ENCODE results near the gene YIPF2.

GRCh38 chr19:10921910-10922637, 6.4 kb downstream of the YIPF2 start:
- TF ChIP-seq, protein P1, sequence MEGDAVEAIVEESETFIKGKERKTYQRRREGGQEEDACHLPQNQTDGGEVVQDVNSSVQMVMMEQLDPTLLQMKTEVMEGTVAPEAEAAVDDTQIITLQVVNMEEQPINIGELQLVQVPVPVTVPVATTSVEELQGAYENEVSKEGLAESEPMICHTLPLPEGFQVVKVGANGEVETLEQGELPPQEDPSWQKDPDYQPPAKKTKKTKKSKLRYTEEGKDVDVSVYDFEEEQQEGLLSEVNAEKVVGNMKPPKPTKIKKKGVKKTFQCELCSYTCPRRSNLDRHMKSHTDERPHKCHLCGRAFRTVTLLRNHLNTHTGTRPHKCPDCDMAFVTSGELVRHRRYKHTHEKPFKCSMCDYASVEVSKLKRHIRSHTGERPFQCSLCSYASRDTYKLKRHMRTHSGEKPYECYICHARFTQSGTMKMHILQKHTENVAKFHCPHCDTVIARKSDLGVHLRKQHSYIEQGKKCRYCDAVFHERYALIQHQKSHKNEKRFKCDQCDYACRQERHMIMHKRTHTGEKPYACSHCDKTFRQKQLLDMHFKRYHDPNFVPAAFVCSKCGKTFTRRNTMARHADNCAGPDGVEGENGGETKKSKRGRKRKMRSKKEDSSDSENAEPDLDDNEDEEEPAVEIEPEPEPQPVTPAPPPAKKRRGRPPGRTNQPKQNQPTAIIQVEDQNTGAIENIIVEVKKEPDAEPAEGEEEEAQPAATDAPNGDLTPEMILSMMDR (IDR thresholded peaks at IDR 0.05), result no peak
- TF ChIP-seq, protein P2, sequence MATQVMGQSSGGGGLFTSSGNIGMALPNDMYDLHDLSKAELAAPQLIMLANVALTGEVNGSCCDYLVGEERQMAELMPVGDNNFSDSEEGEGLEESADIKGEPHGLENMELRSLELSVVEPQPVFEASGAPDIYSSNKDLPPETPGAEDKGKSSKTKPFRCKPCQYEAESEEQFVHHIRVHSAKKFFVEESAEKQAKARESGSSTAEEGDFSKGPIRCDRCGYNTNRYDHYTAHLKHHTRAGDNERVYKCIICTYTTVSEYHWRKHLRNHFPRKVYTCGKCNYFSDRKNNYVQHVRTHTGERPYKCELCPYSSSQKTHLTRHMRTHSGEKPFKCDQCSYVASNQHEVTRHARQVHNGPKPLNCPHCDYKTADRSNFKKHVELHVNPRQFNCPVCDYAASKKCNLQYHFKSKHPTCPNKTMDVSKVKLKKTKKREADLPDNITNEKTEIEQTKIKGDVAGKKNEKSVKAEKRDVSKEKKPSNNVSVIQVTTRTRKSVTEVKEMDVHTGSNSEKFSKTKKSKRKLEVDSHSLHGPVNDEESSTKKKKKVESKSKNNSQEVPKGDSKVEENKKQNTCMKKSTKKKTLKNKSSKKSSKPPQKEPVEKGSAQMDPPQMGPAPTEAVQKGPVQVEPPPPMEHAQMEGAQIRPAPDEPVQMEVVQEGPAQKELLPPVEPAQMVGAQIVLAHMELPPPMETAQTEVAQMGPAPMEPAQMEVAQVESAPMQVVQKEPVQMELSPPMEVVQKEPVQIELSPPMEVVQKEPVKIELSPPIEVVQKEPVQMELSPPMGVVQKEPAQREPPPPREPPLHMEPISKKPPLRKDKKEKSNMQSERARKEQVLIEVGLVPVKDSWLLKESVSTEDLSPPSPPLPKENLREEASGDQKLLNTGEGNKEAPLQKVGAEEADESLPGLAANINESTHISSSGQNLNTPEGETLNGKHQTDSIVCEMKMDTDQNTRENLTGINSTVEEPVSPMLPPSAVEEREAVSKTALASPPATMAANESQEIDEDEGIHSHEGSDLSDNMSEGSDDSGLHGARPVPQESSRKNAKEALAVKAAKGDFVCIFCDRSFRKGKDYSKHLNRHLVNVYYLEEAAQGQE (IDR thresholded peaks at IDR 0.05; ENCODE audit: insufficient read depth in 1 of 2, low read depth in 2 of 2, low read length in 1 of 2), result no peak
- no peak; the same call in 1 of the 2 replicates for TF ChIP-seq POLR2AphosphoS5 (IDR thresholded peaks at IDR 0.05; ENCODE audit: low read depth, low read length)
- TF ChIP-seq SIN3A (IDR thresholded peaks at IDR 0.05; ENCODE audit: borderline replicate concordance, insufficient read depth, low read depth, low read length), result no peak

Measured in Panc1 (cell line).